Lung (tissue), 13 donors: ENCODE data around the gene KIAA0930. TPM values are rescaled to one million over a fixed set of nuclear protein-coding genes. Genes with fewer than 3 reads are reported as not detected.
A peak's percentile ranks its signal among the peaks of the same experiment; 100 is the strongest.

ENCODE experiments used
- ATAC-seq: fragments of 200-7000 bp; cut with Tn5 transposase; one replicate; pipeline ENCODE4 v1.9.1; 2020; ENCODE audit warnings: moderate number of reproducible peaks; ENCODE audit not compliant: insufficient read depth, low FRiP score
- DNase-seq, 3 donors: peaks; one replicate each; pipeline ENCODE4 v3.0.0-alpha.2; 2013 to 2017
- H3K27ac ChIP-seq, 2 donors: one replicate each; pipeline ENCODE4 v1.5.1; 2013; ENCODE audit warnings: mild to moderate bottlenecking in 2 of 2, moderate library complexity in 2 of 2, control low read depth in 1 of 2, inconsistent platforms in 1 of 2, low read depth in 1 of 2, low read length in 1 of 2
- H3K27me3 ChIP-seq, 3 donors: one replicate each; pipeline ENCODE4 v1.5.1; 2013; ENCODE audit warnings: low read length in 2 of 3; ENCODE audit not compliant: control insufficient read depth in 3 of 3, insufficient read depth in 3 of 3
- H3K36me3 ChIP-seq, 4 donors: one replicate each; pipeline ENCODE4 v1.5.1; 2013; ENCODE audit warnings: low read length in 4 of 4, mild to moderate bottlenecking in 1 of 4, moderate library complexity in 1 of 4; ENCODE audit not compliant: control insufficient read depth in 4 of 4, insufficient read depth in 4 of 4
- H3K4me1 ChIP-seq, 5 donors: one replicate each; pipeline ENCODE4 v1.5.1; 2013; ENCODE audit warnings: low read length in 5 of 5, mild to moderate bottlenecking in 2 of 5, moderate library complexity in 1 of 5; ENCODE audit not compliant: control insufficient read depth in 5 of 5, insufficient read depth in 5 of 5
- H3K4me3 ChIP-seq: one replicate; pipeline ENCODE4 v1.5.1; 2013; ENCODE audit warnings: mild to moderate bottlenecking, control low read depth, moderate library complexity
- H3K9ac ChIP-seq, 2 donors: one replicate each; pipeline ENCODE4 v1.5.1; 2013; ENCODE audit warnings: low read length in 2 of 2, control low read depth in 1 of 2; ENCODE audit not compliant: insufficient read depth in 1 of 2
- H3K9me3 ChIP-seq, 4 donors: one replicate each; pipeline ENCODE4 v1.5.1; 2013; ENCODE audit warnings: low read length in 3 of 4, mild to moderate bottlenecking in 1 of 4, moderate library complexity in 1 of 4; ENCODE audit not compliant: control insufficient read depth in 4 of 4, insufficient read depth in 3 of 4
- WGBS, 2 donors: extraction: QIAGEN DNeasy Blood & Tissue Kit; methylation state at CpG; one replicate each; pipeline ENCODE4 v1.1.7; 2013; 5-methylcytosine and 5-hydroxymethylcytosine counted together
- polyA plus RNA-seq, 2 donors: library from polyadenylated mRNA; stranded (reverse); fragments of 200-250 nt; gene quantifications; one replicate each; pipeline ENCODE4 v1.2.1, GENCODE V29; 2013
- small RNA-seq: library from RNA; depleted of rRNA; stranded (forward); fragments of <200 nt; gene quantifications from one replicate; pipeline ENCODE3, GENCODE V24; 2014; ENCODE audit warnings: low replicate concordance
- total RNA-seq, 2 donors: library from RNA; depleted of rRNA in 1 of 2; stranded (reverse); fragments of >200 nt in 1 of 2; gene quantifications; one replicate each; pipeline ENCODE4 v1.2.1, GENCODE V29; 2014 to 2021
- TF ChIP-seq, protein P1 (sequence below): IDR thresholded peaks from 2 replicates; pipeline ENCODE4 v1.5.1; 2012; ENCODE audit warnings: mild to moderate bottlenecking; ENCODE audit errors: control extremely low read depth, extremely low read depth
- donor health status: control.
- donor health status: control.
- donor health status: Bipolar disorder and iron deficiency.
- donor health status: healthy.
- donor health status: DM: yes; HTN: yes; CAD: no.

KIAA0930 gene
- total and polyA plus RNA-seq, 4 donors = 25.9 to 67.3 (median 57.3) TPM

DNA sequence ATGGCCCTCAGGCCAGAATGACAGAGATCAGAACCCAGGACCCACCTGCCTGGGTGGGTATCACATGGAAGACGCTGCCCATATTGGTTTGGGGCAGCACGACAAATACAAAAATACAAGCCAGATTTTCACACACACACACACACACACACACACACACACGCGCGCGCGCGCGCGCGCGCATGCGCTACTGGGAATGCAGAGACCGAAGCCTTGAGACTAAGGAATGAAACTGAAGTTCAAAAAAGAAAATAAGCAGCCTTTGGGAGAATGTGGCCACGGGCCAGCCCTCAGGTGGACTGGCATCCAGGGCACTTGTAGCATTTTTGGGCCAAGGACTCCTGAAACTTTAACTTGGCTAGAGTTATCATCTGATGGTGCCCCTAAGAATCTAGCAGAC, 98.3 kb downstream of the KIAA0930 start:
- DNase-seq (no peak), ATAC-seq (no peak)
- H3K36me3 ChIP-seq = no peaks in the 10 kb centered on the region
- H3K4me1 ChIP-seq = no peaks in the 10 kb centered on the region
- whole genome bisulfite sequencing, 2 donors = 73 to 80% methylated on average over 15 of the region's 15 CpGs
- H3K9me3 ChIP-seq = peaks cover 0 to 3% (median 0%) of the 10 kb centered on the region in 4 donors
- no peak overlapping the region for H3K4me3 ChIP-seq
- H3K9ac ChIP-seq = no peak overlapping the region
- H3K27ac ChIP-seq = no peak overlapping the region
- H3K27me3 ChIP-seq = no peaks in the 10 kb centered on the region
- TF ChIP-seq, protein P1, sequence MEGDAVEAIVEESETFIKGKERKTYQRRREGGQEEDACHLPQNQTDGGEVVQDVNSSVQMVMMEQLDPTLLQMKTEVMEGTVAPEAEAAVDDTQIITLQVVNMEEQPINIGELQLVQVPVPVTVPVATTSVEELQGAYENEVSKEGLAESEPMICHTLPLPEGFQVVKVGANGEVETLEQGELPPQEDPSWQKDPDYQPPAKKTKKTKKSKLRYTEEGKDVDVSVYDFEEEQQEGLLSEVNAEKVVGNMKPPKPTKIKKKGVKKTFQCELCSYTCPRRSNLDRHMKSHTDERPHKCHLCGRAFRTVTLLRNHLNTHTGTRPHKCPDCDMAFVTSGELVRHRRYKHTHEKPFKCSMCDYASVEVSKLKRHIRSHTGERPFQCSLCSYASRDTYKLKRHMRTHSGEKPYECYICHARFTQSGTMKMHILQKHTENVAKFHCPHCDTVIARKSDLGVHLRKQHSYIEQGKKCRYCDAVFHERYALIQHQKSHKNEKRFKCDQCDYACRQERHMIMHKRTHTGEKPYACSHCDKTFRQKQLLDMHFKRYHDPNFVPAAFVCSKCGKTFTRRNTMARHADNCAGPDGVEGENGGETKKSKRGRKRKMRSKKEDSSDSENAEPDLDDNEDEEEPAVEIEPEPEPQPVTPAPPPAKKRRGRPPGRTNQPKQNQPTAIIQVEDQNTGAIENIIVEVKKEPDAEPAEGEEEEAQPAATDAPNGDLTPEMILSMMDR = no peak

Small RNAs within 50 kb of the gene (small RNA-seq; reads per million reads assigned to genes)
- 0.33 reads per million, percentile 39 among the genes with 10 or more reads in this experiment for gene MIR1249

Other genes starting within 250 kb of the KIAA0930 start
- under 1 TPM; 0.43 TPM for gene PHF21B, start 230.9 kb downstream of the KIAA0930 start, total RNA-seq
- gene PHF21B, start 230.9 kb downstream of the KIAA0930 start, polyA plus RNA-seq = under 1 TPM; 0.03 to 0.10 TPM
- gene NUP50, start 77.0 kb downstream of the KIAA0930 start, total RNA-seq = 10 to 100 TPM; 66.2 to 80.1 TPM
- gene NUP50, start 77.0 kb downstream of the KIAA0930 start, polyA plus RNA-seq = 10 to 100 TPM; 15.2 to 27.6 TPM
- gene UPK3A, start 44.1 kb upstream of the KIAA0930 start, total RNA-seq = not detected
- under 1 TPM; 0.30 to 0.55 TPM for gene UPK3A, start 44.1 kb upstream of the KIAA0930 start, polyA plus RNA-seq
- gene FAM118A, start 69.0 kb upstream of the KIAA0930 start, total RNA-seq = 10 to 100 TPM; 14.6 to 42.3 TPM
- gene FAM118A, start 69.0 kb upstream of the KIAA0930 start, polyA plus RNA-seq = 10 to 100 TPM; 12.0 to 71.8 TPM
- gene SMC1B, start 172.7 kb upstream of the KIAA0930 start, total RNA-seq = not detected
- gene SMC1B, start 172.7 kb upstream of the KIAA0930 start, polyA plus RNA-seq = under 1 TPM; 0.01 to 0.04 TPM
- 1 to 10 TPM; 7.0 to 8.1 TPM for gene RIBC2, start 172.8 kb upstream of the KIAA0930 start, total RNA-seq
- gene RIBC2, start 172.8 kb upstream of the KIAA0930 start, polyA plus RNA-seq = 1 to 10 TPM; 2.8 to 4.4 TPM